ENCODE data around the gene MACROD2.

The MACROD2 gene

GRCh38 chr20:14412065-14412681 is 416.9 kb downstream of the MACROD2 start:
- TF ChIP-seq PPARA (CRISPR knock-in tag; IDR thresholded peaks at IDR 0.05; ENCODE audit: borderline replicate concordance) (no peak), ISL1 (CRISPR knock-in tag; IDR thresholded peaks at IDR 0.05) (peak; percentile 59), SNAI2 (CRISPR knock-in tag; IDR thresholded peaks at IDR 0.05) (no peak), ZFP3 (CRISPR knock-in tag; IDR thresholded peaks at IDR 0.05) (no peak), GLIS3 (CRISPR knock-in tag; IDR thresholded peaks at IDR 0.05) (no peak), ZNF565 (CRISPR knock-in tag; conservative IDR thresholded peaks at IDR 0.05; ENCODE audit: low read depth) (no peak), ZNF8 (CRISPR knock-in tag; IDR thresholded peaks at IDR 0.05) (no peak)
- no peak for ATAC-seq

GRCh38 chr20:14413835-14414234 is 418.5 kb downstream of the MACROD2 start:
- ATAC-seq: no peak
- no peak for TF ChIP-seq ZC3H10 (CRISPR knock-in tag; IDR thresholded peaks at IDR 0.05)
- no peak for TF ChIP-seq PPARA (CRISPR knock-in tag; IDR thresholded peaks at IDR 0.05; ENCODE audit: borderline replicate concordance)
- no peak for TF ChIP-seq TOX (CRISPR knock-in tag; IDR thresholded peaks at IDR 0.05; ENCODE audit: borderline replicate concordance)
- TF ChIP-seq PATZ1 (CRISPR knock-in tag; IDR thresholded peaks at IDR 0.05; ENCODE audit: borderline replicate concordance): no peak
- TF ChIP-seq ZNF8 (CRISPR knock-in tag; IDR thresholded peaks at IDR 0.05): no peak
- no peak for TF ChIP-seq ZNF565 (CRISPR knock-in tag; conservative IDR thresholded peaks at IDR 0.05; ENCODE audit: low read depth)
- no peak for TF ChIP-seq ISL1 (CRISPR knock-in tag; IDR thresholded peaks at IDR 0.05)
- TF ChIP-seq GLIS3 (CRISPR knock-in tag; IDR thresholded peaks at IDR 0.05): no peak
- TF ChIP-seq ZFP30 (CRISPR knock-in tag; IDR thresholded peaks at IDR 0.05): no peak
- TF ChIP-seq ESRRG (CRISPR knock-in tag; IDR thresholded peaks at IDR 0.05): no peak

GRCh38 chr20:14414560-14414959 is 419.2 kb downstream of the MACROD2 start:
- ATAC-seq: no peak
- no peak for TF ChIP-seq SNAI2 (CRISPR knock-in tag; IDR thresholded peaks at IDR 0.05)
- TF ChIP-seq POU6F1 (CRISPR knock-in tag; IDR thresholded peaks at IDR 0.05; ENCODE audit: borderline replicate concordance, low read depth): no peak
- no peak for TF ChIP-seq ZNF565 (CRISPR knock-in tag; conservative IDR thresholded peaks at IDR 0.05; ENCODE audit: low read depth)
- no peak for TF ChIP-seq TCF4 (CRISPR knock-in tag; IDR thresholded peaks at IDR 0.05; ENCODE audit: borderline replicate concordance)
- no peak for TF ChIP-seq TOX (CRISPR knock-in tag; IDR thresholded peaks at IDR 0.05; ENCODE audit: borderline replicate concordance)
- TF ChIP-seq ISL1 (CRISPR knock-in tag; IDR thresholded peaks at IDR 0.05): no peak
- no peak for TF ChIP-seq CREB5 (CRISPR knock-in tag; IDR thresholded peaks at IDR 0.05; ENCODE audit: low read depth)
- TF ChIP-seq ZFP30 (CRISPR knock-in tag; IDR thresholded peaks at IDR 0.05): no peak
- TF ChIP-seq ZFP3 (CRISPR knock-in tag; IDR thresholded peaks at IDR 0.05): no peak
- no peak for TF ChIP-seq CSRNP3 (CRISPR knock-in tag; IDR thresholded peaks at IDR 0.05)
- no peak for TF ChIP-seq TSHZ2 (CRISPR knock-in tag; IDR thresholded peaks at IDR 0.05)
- TF ChIP-seq PPARA (CRISPR knock-in tag; IDR thresholded peaks at IDR 0.05; ENCODE audit: borderline replicate concordance): no peak
- no peak for TF ChIP-seq PATZ1 (CRISPR knock-in tag; IDR thresholded peaks at IDR 0.05; ENCODE audit: borderline replicate concordance)
- no peak for TF ChIP-seq ZNF8 (CRISPR knock-in tag; IDR thresholded peaks at IDR 0.05)
- TF ChIP-seq OSR1 (CRISPR knock-in tag; IDR thresholded peaks at IDR 0.05): no peak
- no peak for TF ChIP-seq ZNF70 (CRISPR knock-in tag; IDR thresholded peaks at IDR 0.05)
- no peak for TF ChIP-seq CSDC2 (CRISPR knock-in tag; IDR thresholded peaks at IDR 0.05)
- TF ChIP-seq ESRRG (CRISPR knock-in tag; IDR thresholded peaks at IDR 0.05): no peak
- TF ChIP-seq GLIS3 (CRISPR knock-in tag; IDR thresholded peaks at IDR 0.05): no peak
